NCI-H748 (cell line): Measurements from ENCODE around the gene PCDH7.
A peak's percentile ranks its signal among the peaks of the same experiment; 100 is the strongest.

ENCODE experiments used
- DNase-seq: peaks from one replicate; lab custom pipeline; 2025; ENCODE audit not compliant: unreplicated experiment; lab: John Stamatoyannopoulos, UW

The PCDH7 gene

GRCh38 chr4:30724247-30724646 is 4.1 kb downstream of the PCDH7 start:
- DNase-seq, result no peak

- DNase-seq, result no peak
Observed at GRCh38 chr4:30725562-30725961, 5.4 kb downstream of the PCDH7 start.

- peak; percentile 34 for DNase-seq
Observed at GRCh38 chr4:30726090-30726675, 6.0 kb downstream of the PCDH7 start.

GRCh38 chr4:30727409-30727808 is 7.2 kb downstream of the PCDH7 start:
- no peak for DNase-seq

- no peak for DNase-seq
Observed at GRCh38 chr4:30728311-30728710, 8.1 kb downstream of the PCDH7 start.

GRCh38 chr4:30743897-30744296 is 23.7 kb downstream of the PCDH7 start:
- no peak for DNase-seq

GRCh38 chr4:30744386-30744785 is 24.2 kb downstream of the PCDH7 start:
- DNase-seq, result no peak

GRCh38 chr4:30744957-30745640 is 24.9 kb downstream of the PCDH7 start:
- DNase-seq, result no peak

GRCh38 chr4:30746735-30747134 is 26.6 kb downstream of the PCDH7 start:
- DNase-seq, result no peak

- DNase-seq, result no peak
Observed at GRCh38 chr4:30753316-30753715, 33.1 kb downstream of the PCDH7 start.

- DNase-seq, result no peak
Observed at GRCh38 chr4:30754021-30754420, 33.9 kb downstream of the PCDH7 start.

GRCh38 chr4:30755346-30755745 is 35.2 kb downstream of the PCDH7 start:
- no peak for DNase-seq

GRCh38 chr4:30756553-30756952 is 36.4 kb downstream of the PCDH7 start:
- no peak for DNase-seq

- no peak for DNase-seq
Observed at GRCh38 chr4:30757357-30757756, 37.2 kb downstream of the PCDH7 start.

GRCh38 chr4:30760551-30760950 is 40.4 kb downstream of the PCDH7 start:
- DNase-seq, result no peak

- no peak for DNase-seq
Observed at GRCh38 chr4:30763321-30763727, 43.2 kb downstream of the PCDH7 start.

- no peak for DNase-seq
Observed at GRCh38 chr4:30765022-30765421, 44.9 kb downstream of the PCDH7 start.

GRCh38 chr4:30767147-30767845 is 47.1 kb downstream of the PCDH7 start:
- no peak for DNase-seq

- no peak for DNase-seq
Observed at GRCh38 chr4:30768277-30768676, 48.1 kb downstream of the PCDH7 start.

GRCh38 chr4:30769093-30769492 is 48.9 kb downstream of the PCDH7 start:
- DNase-seq, result no peak

- no peak for DNase-seq
Observed at GRCh38 chr4:30770049-30770549, 49.9 kb downstream of the PCDH7 start.

- DNase-seq, result no peak
Observed at GRCh38 chr4:30770812-30771211, 50.6 kb downstream of the PCDH7 start.
